Activated effector memory CD4-positive, alpha-beta T cell treated with anti-CD3 and anti-CD28 coated beads, Interleukin-2, amount 50 U/mL, for 16 hours (primary cell): Measurements from ENCODE around the gene ASPRV1.
A peak's percentile ranks its signal among the peaks of the same experiment; 100 is the strongest.

Source experiments
- DNase-seq: peaks from one replicate; pipeline ENCODE4 v3.0.0-alpha.2; 2020

ASPRV1 gene

GRCh38 chr2:69961496-69961895, at the start of gene ASPRV1:
Gene ASPRV1 (minus strand): TSS chr2:69961631. CDS start chr2:69961436, 195 bp downstream.
- DNase-seq, result peak; percentile 42

GRCh38 chr2:70010576-70011111, 49.2 kb upstream of the ASPRV1 start:
- DNase-seq, result no peak

- peak; percentile 28 for DNase-seq
These were observed 48.5 kb upstream of the ASPRV1 start for GRCh38 chr2:70009762-70010575.

- peak; percentile 14 for DNase-seq
These were observed 46.9 kb upstream of the ASPRV1 start for GRCh38 chr2:70008290-70008689.

- no peak for DNase-seq
These were observed 45.7 kb upstream of the ASPRV1 start for GRCh38 chr2:70007151-70007550.

- peak; percentile 43 for DNase-seq
These were observed 45.0 kb upstream of the ASPRV1 start for GRCh38 chr2:70006447-70006784.

GRCh38 chr2:70005752-70006446, 44.5 kb upstream of the ASPRV1 start:
- DNase-seq, result peak; percentile 31

- DNase-seq, result peak; percentile 8
These were observed 43.8 kb upstream of the ASPRV1 start for GRCh38 chr2:70005216-70005615.

- DNase-seq, result peak; percentile 39
These were observed 41.8 kb upstream of the ASPRV1 start for GRCh38 chr2:70003093-70003830.

- no peak for DNase-seq
These were observed 40.9 kb upstream of the ASPRV1 start for GRCh38 chr2:70002241-70002899.

GRCh38 chr2:70000529-70000928, 39.1 kb upstream of the ASPRV1 start:
- DNase-seq, result peak; percentile 30

GRCh38 chr2:69998761-69999160, 37.3 kb upstream of the ASPRV1 start:
- peak; percentile 30 for DNase-seq

GRCh38 chr2:69997015-69997830, 35.8 kb upstream of the ASPRV1 start:
- DNase-seq, result peak; percentile 62

GRCh38 chr2:69995511-69995910, 34.1 kb upstream of the ASPRV1 start:
- DNase-seq, result peak; percentile 31

GRCh38 chr2:69994166-69994565, 32.7 kb upstream of the ASPRV1 start:
- DNase-seq, result peak; percentile 45

- peak; percentile 27 for DNase-seq
These were observed 32.3 kb upstream of the ASPRV1 start for GRCh38 chr2:69993708-69994107.

- DNase-seq, result peak; percentile 25
These were observed 31.7 kb upstream of the ASPRV1 start for GRCh38 chr2:69993048-69993565.

- DNase-seq, result peak; percentile 12
These were observed 31.0 kb upstream of the ASPRV1 start for GRCh38 chr2:69992310-69993047.

- DNase-seq, result no peak
These were observed 28.1 kb upstream of the ASPRV1 start for GRCh38 chr2:69989441-69990105.

- DNase-seq, result no peak
These were observed 27.6 kb upstream of the ASPRV1 start for GRCh38 chr2:69989009-69989408.
